Measurements from ENCODE around the gene TMEM258.
A peak's percentile ranks its signal among the peaks of the same experiment; 100 is the strongest.

The TMEM258 gene

GRCh38 chr11:61792310-61793082, at the start of gene TMEM258, which contains the start of gene FEN1:
Gene TMEM258 (minus strand): TSS chr11:61792599. CDS start chr11:61792558, 41 bp downstream.
Gene FEN1 (plus strand): TSS chr11:61792911. CDS start chr11:61795362, 2,451 bp downstream.
- Histone ChIP-seq H3K27ac (ENCODE audit: low read length) (peak within 1 kb of the TSS; percentile 95), H3K9ac (ENCODE audit: low read length in 2 of 2) (peak within 1 kb of the TSS; percentile 99), H3K27me3 (ENCODE audit: control insufficient read depth in 1 of 2, insufficient read depth in 2 of 2, low read length in 2 of 2) (no peaks in the 10 kb centered on the region), H3K36me3 (ENCODE audit: control insufficient read depth in 2 of 2, insufficient read depth in 2 of 2, low read length in 2 of 2) (peaks cover 25 to 34% of the 10 kb centered on the region in 2 donors), H3K9me3 (ENCODE audit: control insufficient read depth in 2 of 2, low read length in 2 of 2) (no peaks in the 10 kb centered on the region), H3K4me1 (ENCODE audit: control insufficient read depth, insufficient read depth, low read length) (peaks cover 18% of the 10 kb centered on the region), H3K4me3 (ENCODE audit: low read length in 2 of 2) (peak within 1 kb of the TSS; percentile 94 to 98)

GRCh38 chr11:61841636-61842527, 49.5 kb upstream of the TMEM258 start:
- no peak overlapping the region for H3K27ac ChIP-seq (ENCODE audit: low read length)
- H3K36me3 ChIP-seq (ENCODE audit: control insufficient read depth in 2 of 2, insufficient read depth in 2 of 2, low read length in 2 of 2), result peaks cover 0 to 11% of the 10 kb centered on the region in 2 donors

GRCh38 chr11:61840371-61840770, 48.0 kb upstream of the TMEM258 start:
- Histone ChIP-seq H3K36me3 (ENCODE audit: control insufficient read depth in 2 of 2, insufficient read depth in 2 of 2, low read length in 2 of 2) (peaks cover 0 to 11% of the 10 kb centered on the region in 2 donors), H3K9me3 (ENCODE audit: control insufficient read depth in 2 of 2, low read length in 2 of 2) (no peaks in the 10 kb centered on the region), H3K27me3 (ENCODE audit: control insufficient read depth in 1 of 2, insufficient read depth in 2 of 2, low read length in 2 of 2) (no peaks in the 10 kb centered on the region), H3K9ac (ENCODE audit: low read length in 2 of 2) (no peak overlapping the region), H3K4me3 (ENCODE audit: low read length in 2 of 2) (no peak overlapping the region), H3K4me1 (ENCODE audit: control insufficient read depth, insufficient read depth, low read length) (peaks cover under 1% of the 10 kb centered on the region), H3K27ac (ENCODE audit: low read length) (no peak overlapping the region)

More at GRCh38 chr11:61841636-61842527, 49.5 kb upstream of the TMEM258 start:
- no peaks in the 10 kb centered on the region for H3K4me1 ChIP-seq (ENCODE audit: control insufficient read depth, insufficient read depth, low read length)
- no peaks in the 10 kb centered on the region for H3K27me3 ChIP-seq (ENCODE audit: control insufficient read depth in 1 of 2, insufficient read depth in 2 of 2, low read length in 2 of 2)
- no peak overlapping the region for H3K9ac ChIP-seq (ENCODE audit: low read length in 2 of 2)
- no peak overlapping the region for H3K4me3 ChIP-seq (ENCODE audit: low read length in 2 of 2)
- no peaks in the 10 kb centered on the region for H3K9me3 ChIP-seq (ENCODE audit: control insufficient read depth in 2 of 2, low read length in 2 of 2)

GRCh38 chr11:61839742-61840141, 47.3 kb upstream of the TMEM258 start:
- no peak overlapping the region for H3K4me3 ChIP-seq (ENCODE audit: low read length in 2 of 2)
- no peak overlapping the region for H3K9ac ChIP-seq (ENCODE audit: low read length in 2 of 2)
- H3K36me3 ChIP-seq (ENCODE audit: control insufficient read depth in 2 of 2, insufficient read depth in 2 of 2, low read length in 2 of 2), result peaks cover 0 to 11% of the 10 kb centered on the region in 2 donors
- H3K9me3 ChIP-seq (ENCODE audit: control insufficient read depth in 2 of 2, low read length in 2 of 2), result no peaks in the 10 kb centered on the region
- H3K27me3 ChIP-seq (ENCODE audit: control insufficient read depth in 1 of 2, insufficient read depth in 2 of 2, low read length in 2 of 2), result no peaks in the 10 kb centered on the region
- H3K4me1 ChIP-seq (ENCODE audit: control insufficient read depth, insufficient read depth, low read length), result peaks cover 4% of the 10 kb centered on the region
- no peak overlapping the region for H3K27ac ChIP-seq (ENCODE audit: low read length)

GRCh38 chr11:61838921-61839320, 46.5 kb upstream of the TMEM258 start:
- Histone ChIP-seq H3K36me3 (ENCODE audit: control insufficient read depth in 2 of 2, insufficient read depth in 2 of 2, low read length in 2 of 2) (peaks cover 0 to 11% of the 10 kb centered on the region in 2 donors), H3K4me1 (ENCODE audit: control insufficient read depth, insufficient read depth, low read length) (peaks cover 4% of the 10 kb centered on the region), H3K27ac (ENCODE audit: low read length) (no peak overlapping the region), H3K27me3 (ENCODE audit: control insufficient read depth in 1 of 2, insufficient read depth in 2 of 2, low read length in 2 of 2) (no peaks in the 10 kb centered on the region), H3K9me3 (ENCODE audit: control insufficient read depth in 2 of 2, low read length in 2 of 2) (no peaks in the 10 kb centered on the region), H3K4me3 (ENCODE audit: low read length in 2 of 2) (no peak overlapping the region), H3K9ac (ENCODE audit: low read length in 2 of 2) (no peak overlapping the region)

- H3K36me3 ChIP-seq (ENCODE audit: control insufficient read depth in 2 of 2, insufficient read depth in 2 of 2, low read length in 2 of 2), result peaks cover 0 to 11% of the 10 kb centered on the region in 2 donors
- H3K27ac ChIP-seq (ENCODE audit: low read length), result no peak overlapping the region
Observed at GRCh38 chr11:61838501-61838900, 46.1 kb upstream of the TMEM258 start.

GRCh38 chr11:61837411-61838005, 45.1 kb upstream of the TMEM258 start:
- Histone ChIP-seq H3K9ac (ENCODE audit: low read length in 2 of 2) (no peak overlapping the region), H3K27ac (ENCODE audit: low read length) (no peak overlapping the region), H3K36me3 (ENCODE audit: control insufficient read depth in 2 of 2, insufficient read depth in 2 of 2, low read length in 2 of 2) (peaks cover 0 to 7% of the 10 kb centered on the region in 2 donors), H3K27me3 (ENCODE audit: control insufficient read depth in 1 of 2, insufficient read depth in 2 of 2, low read length in 2 of 2) (peaks cover 0 to under 1% of the 10 kb centered on the region in 2 donors), H3K4me1 (ENCODE audit: control insufficient read depth, insufficient read depth, low read length) (peaks cover 8% of the 10 kb centered on the region), H3K9me3 (ENCODE audit: control insufficient read depth in 2 of 2, low read length in 2 of 2) (no peaks in the 10 kb centered on the region), H3K4me3 (ENCODE audit: low read length in 2 of 2) (no peak overlapping the region)

More at GRCh38 chr11:61838501-61838900, 46.1 kb upstream of the TMEM258 start:
- no peaks in the 10 kb centered on the region for H3K9me3 ChIP-seq (ENCODE audit: control insufficient read depth in 2 of 2, low read length in 2 of 2)
- H3K4me3 ChIP-seq (ENCODE audit: low read length in 2 of 2), result no peak overlapping the region
- peaks cover 4% of the 10 kb centered on the region for H3K4me1 ChIP-seq (ENCODE audit: control insufficient read depth, insufficient read depth, low read length)
- H3K9ac ChIP-seq (ENCODE audit: low read length in 2 of 2), result no peak overlapping the region
- no peaks in the 10 kb centered on the region for H3K27me3 ChIP-seq (ENCODE audit: control insufficient read depth in 1 of 2, insufficient read depth in 2 of 2, low read length in 2 of 2)

GRCh38 chr11:61836193-61836592, 43.8 kb upstream of the TMEM258 start:
- H3K27ac ChIP-seq (ENCODE audit: low read length), result no peak overlapping the region
- H3K36me3 ChIP-seq (ENCODE audit: control insufficient read depth in 2 of 2, insufficient read depth in 2 of 2, low read length in 2 of 2), result peaks cover 0 to 5% of the 10 kb centered on the region in 2 donors
- no peak overlapping the region for H3K9ac ChIP-seq (ENCODE audit: low read length in 2 of 2)
- peaks cover 9% of the 10 kb centered on the region for H3K4me1 ChIP-seq (ENCODE audit: control insufficient read depth, insufficient read depth, low read length)
- H3K4me3 ChIP-seq (ENCODE audit: low read length in 2 of 2), result no peak overlapping the region
- peaks cover 0 to 2% of the 10 kb centered on the region in 2 donors for H3K27me3 ChIP-seq (ENCODE audit: control insufficient read depth in 1 of 2, insufficient read depth in 2 of 2, low read length in 2 of 2)
- no peaks in the 10 kb centered on the region for H3K9me3 ChIP-seq (ENCODE audit: control insufficient read depth in 2 of 2, low read length in 2 of 2)

GRCh38 chr11:61834278-61835048, 42.1 kb upstream of the TMEM258 start:
- H3K9me3 ChIP-seq (ENCODE audit: control insufficient read depth in 2 of 2, low read length in 2 of 2), result no peaks in the 10 kb centered on the region
- H3K4me3 ChIP-seq (ENCODE audit: low read length in 2 of 2), result no peak overlapping the region
- H3K27ac ChIP-seq (ENCODE audit: low read length), result peak overlapping the region; percentile 6
- H3K9ac ChIP-seq (ENCODE audit: low read length in 2 of 2), result no peak overlapping the region
- H3K27me3 ChIP-seq (ENCODE audit: control insufficient read depth in 1 of 2, insufficient read depth in 2 of 2, low read length in 2 of 2), result peaks cover 3 to 5% of the 10 kb centered on the region in 2 donors
- H3K36me3 ChIP-seq (ENCODE audit: control insufficient read depth in 2 of 2, insufficient read depth in 2 of 2, low read length in 2 of 2), result no peaks in the 10 kb centered on the region
- H3K4me1 ChIP-seq (ENCODE audit: control insufficient read depth, insufficient read depth, low read length), result peaks cover 14% of the 10 kb centered on the region

GRCh38 chr11:61833926-61834277, 41.5 kb upstream of the TMEM258 start:
- Histone ChIP-seq H3K36me3 (ENCODE audit: control insufficient read depth in 2 of 2, insufficient read depth in 2 of 2, low read length in 2 of 2) (no peaks in the 10 kb centered on the region), H3K4me3 (ENCODE audit: low read length in 2 of 2) (no peak overlapping the region), H3K4me1 (ENCODE audit: control insufficient read depth, insufficient read depth, low read length) (peaks cover 20% of the 10 kb centered on the region), H3K27ac (ENCODE audit: low read length) (no peak overlapping the region), H3K27me3 (ENCODE audit: control insufficient read depth in 1 of 2, insufficient read depth in 2 of 2, low read length in 2 of 2) (peaks cover 6 to 7% of the 10 kb centered on the region in 2 donors), H3K9me3 (ENCODE audit: control insufficient read depth in 2 of 2, low read length in 2 of 2) (no peaks in the 10 kb centered on the region), H3K9ac (ENCODE audit: low read length in 2 of 2) (no peak overlapping the region)
